GM21737 (cell line): ENCODE data around the gene PRR30.
A peak's percentile ranks its signal among the peaks of the same experiment; 100 is the strongest.
"Not testable (repeated sequence)": the region's sequence is repeated elsewhere in the genome, so short reads cannot be mapped to it uniquely, and the experiment has no call there.

Experiments used
- ATAC-seq: cut with Tn5 transposase; IDR thresholded peaks from one replicate; pipeline ENCODE4 v1.9.1; 2021; ENCODE audit warnings: mild to moderate bottlenecking, moderate library complexity; ENCODE audit not compliant: unreplicated experiment

Gene PRR30

GRCh38 chr2:27130396-27130795, 8.8 kb downstream of the PRR30 start:
- ATAC-seq = no peak

DNA sequence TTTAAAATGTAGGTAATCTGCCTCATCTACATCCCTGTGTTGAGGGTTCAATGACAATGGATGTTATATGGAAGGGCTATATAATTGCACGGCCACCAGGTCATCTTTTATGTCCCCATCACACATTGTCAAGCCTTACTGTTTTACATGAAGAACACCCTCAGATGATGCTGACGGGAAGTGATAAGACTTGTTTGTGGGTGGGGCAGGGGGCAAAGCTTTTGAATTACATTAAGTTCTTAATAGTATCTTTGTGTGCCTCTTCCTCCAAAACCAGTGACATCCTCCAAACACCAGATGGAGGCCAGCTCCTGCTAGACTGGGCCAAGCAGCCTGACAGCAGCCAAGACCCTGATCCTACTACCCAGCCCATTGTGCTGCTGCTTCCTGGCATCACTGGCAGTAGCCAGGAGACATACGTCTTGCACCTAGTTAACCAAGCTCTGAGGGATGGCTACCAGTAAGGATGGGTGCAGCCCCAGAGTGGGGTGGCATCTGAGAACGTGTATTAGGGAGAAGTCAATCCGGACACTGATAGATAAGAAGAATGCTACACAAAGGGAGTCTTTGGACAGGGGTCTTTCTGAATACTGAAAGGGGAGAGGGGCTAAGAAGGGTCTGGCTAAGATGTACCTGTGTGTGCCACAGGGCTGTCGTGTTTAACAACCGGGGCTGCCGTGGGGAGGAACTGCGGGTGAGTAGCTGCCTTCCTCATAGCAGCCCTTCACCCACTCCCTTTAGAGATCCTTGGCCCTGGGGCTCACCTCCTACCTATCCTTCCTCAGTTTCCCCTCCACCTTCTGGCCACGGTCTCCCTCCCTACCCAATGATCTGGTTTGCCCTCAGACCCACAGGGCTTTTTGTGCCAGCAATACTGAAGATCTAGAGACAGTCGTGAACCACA, 10.3 kb downstream of the PRR30 start:
- no peak for ATAC-seq

GRCh38 chr2:27127883-27128667, 11.1 kb downstream of the PRR30 start:
- no peak for ATAC-seq

- ATAC-seq = no peak
Measured at GRCh38 chr2:27126252-27126710, 12.9 kb downstream of the PRR30 start.

DNA sequence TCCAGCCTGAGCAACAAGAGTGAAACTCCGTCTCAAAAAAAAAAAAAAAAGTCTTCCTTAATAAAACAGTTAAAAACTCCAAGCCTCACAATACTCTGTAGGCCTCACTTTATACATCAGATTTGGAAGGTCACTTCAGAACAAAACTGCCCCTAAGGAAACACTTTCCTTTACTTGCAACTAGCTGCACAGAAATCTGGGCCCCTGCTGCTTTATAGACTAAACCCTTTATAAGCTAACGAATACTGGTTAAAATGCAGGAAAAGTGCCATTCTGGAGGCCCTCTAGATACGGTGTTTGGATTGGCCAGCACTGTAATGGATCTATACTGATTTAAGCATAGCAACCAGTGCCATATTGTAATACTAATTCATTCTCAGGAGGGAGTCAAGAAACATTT, 14.1 kb downstream of the PRR30 start:
- no peak for ATAC-seq

- peak; percentile 71 for ATAC-seq
Measured at GRCh38 chr2:27123302-27124150, 15.7 kb downstream of the PRR30 start, which contains the start of gene ABHD1. Gene ABHD1 (plus strand): TSS chr2:27123815. CDS start chr2:27123949, 134 bp downstream.

GRCh38 chr2:27122791-27123190, 16.4 kb downstream of the PRR30 start:
- no peak for ATAC-seq

DNA sequence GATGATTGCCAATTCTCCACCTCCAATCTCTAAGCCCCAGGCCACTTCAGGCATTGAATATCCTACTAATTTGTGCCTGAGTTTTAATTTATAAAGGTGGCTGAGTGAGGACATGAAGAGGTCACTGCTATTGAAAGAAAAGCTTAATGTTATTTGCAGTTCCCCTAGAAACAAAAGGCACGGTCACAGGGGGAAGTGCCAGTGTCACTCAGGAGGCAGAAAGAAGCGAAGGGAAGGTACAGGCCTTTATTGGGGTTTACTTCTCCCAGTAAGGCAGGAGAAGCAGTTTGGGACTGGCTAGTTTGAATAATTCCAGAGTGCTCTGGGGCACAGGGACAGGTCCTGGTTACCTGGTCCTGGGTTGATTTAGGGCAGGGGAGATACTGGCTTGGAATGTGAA, 17.3 kb downstream of the PRR30 start:
- ATAC-seq = no peak

GRCh38 chr2:27119330-27119670, 19.9 kb downstream of the PRR30 start:
- not testable (repeated sequence) for ATAC-seq

GRCh38 chr2:27118525-27119329, 20.5 kb downstream of the PRR30 start, which contains the start of gene CGREF1:
Gene CGREF1 (minus strand): TSS chr2:27119128. CDS start chr2:27104366, 14,762 bp downstream.
- ATAC-seq = no peak

GRCh38 chr2:27117995-27118524, 21.1 kb downstream of the PRR30 start:
- ATAC-seq = no peak

DNA sequence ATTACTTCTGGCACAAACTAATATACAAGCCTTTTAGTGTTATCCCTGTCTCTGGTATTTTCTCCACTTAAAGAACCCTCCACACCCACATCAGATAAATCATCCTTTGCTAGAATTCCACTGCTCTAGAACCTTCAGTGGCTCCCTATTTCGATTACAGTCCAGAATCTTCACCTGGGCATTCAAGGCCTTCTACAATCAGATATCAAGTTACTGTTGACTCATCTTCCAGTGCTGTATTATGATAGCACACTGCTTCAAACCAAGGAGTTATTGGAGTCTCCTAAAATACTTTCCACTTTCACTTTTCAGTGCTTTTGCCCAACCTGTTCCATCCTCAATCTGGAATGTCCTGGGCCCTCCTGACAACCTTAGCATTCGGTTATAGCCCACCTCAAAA, 23.7 kb downstream of the PRR30 start:
- no peak for ATAC-seq

- not testable (repeated sequence) for ATAC-seq
Measured at GRCh38 chr2:27111392-27112078, 27.7 kb downstream of the PRR30 start.

DNA sequence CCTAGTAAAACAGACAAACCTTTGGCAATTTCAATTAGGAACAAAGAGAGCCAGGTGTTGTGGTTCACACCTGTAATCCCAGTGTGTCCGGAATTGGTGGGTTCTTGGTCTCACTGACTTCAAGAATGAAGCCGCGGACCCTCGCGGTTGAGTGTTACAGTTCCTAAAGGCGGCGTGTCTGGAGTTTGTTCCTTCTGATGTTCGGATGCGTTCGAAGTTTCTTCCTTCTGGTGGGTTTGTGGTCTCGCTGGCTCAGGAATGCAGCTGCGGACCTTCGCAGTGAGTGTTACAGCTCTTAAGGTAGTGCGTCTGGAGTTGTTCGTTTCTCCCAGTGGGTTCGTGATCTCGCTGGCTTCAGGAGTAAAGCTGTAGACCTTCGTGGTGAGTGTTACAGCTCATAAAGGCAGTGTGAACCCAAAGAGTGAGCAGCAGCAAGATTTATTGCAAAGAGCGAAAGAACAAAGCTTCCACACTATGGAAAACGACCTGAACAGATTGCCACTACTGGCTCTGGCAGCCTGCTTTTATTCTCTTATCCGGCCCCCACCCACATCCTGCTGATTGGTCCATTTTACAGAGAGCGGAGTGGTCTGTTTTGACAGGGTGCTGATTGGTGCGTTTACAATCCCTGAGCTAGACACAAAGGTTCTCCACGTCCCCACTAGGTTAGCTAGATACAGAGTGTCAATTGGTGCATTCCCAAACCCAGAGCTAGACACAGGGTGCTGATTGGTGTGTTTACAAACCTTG, 28.4 kb downstream of the PRR30 start:
- ATAC-seq = not testable (repeated sequence)

GRCh38 chr2:27109083-27109482, 30.1 kb downstream of the PRR30 start:
- no peak for ATAC-seq

DNA sequence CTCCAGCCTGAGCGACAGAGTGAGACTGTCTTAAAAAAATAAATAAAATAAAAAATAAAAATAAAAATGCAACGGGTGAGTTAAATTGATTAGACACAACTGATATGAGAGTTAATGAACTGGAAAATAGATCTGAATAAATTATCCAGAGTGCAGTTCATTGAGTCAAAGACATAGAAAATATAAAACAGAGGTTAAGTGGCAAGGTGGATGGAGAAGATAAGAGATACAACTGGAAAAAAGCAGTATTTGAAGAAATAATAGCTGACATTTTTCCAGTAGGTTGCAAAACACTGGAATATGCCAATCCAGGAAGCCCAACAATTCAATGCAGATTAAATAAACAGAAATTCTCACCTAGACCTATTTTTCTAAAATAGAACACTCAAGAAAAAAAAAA, 31.0 kb downstream of the PRR30 start:
- ATAC-seq = no peak

DNA sequence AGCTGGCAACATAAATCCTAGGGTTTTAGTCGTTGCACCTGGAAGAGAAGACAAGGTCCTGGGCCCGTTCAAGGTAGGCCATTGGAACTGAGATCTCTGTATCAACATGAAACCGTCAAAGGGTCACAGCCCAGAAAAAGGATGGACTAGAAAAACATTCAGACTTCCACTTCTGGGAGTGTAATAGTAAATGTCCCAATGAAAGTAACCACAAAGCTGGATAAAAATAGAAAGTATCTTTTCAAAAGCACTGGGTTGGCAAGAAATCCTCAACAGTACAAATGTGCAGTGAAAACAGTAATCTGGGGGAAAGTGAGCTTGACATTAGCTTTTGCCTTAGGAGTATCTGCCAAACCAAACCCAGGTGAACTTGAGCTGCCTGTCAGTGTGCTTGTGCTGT, 33.2 kb downstream of the PRR30 start:
- ATAC-seq = no peak

DNA sequence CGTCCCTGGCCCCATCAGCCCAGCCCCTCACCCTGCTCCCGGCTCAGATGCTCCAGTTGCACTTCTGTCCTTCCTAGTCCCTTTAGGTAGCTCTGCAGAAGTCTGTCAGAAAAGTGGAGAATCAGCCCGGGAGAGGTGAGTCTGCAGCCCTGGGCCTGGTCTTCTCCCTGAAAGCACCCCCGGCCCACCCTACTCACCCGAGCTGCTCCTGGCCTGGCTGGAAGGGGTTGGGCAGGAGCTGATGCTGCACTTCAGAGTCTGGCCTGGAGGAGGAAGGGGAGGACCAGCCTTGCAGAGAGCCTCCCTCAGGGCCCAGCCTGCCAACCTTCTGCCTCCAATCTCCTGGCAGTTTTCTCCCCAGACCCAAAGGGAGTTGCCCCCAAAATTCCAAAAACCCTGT, 36.9 kb downstream of the PRR30 start:
- ATAC-seq = no peak
